HepG2 (cell line): ENCODE data around the gene GTF2A1.

Source experiments
- CEBPG ChIP-seq: IDR thresholded peaks from 2 replicates; pipeline ENCODE4 v1.6.1; 2016
- FOXK1 ChIP-seq: sonication (generic); formaldehyde crosslinking; IDR thresholded peaks from 2 replicates; pipeline ENCODE4 v1.4.0; 2020; ENCODE audit warnings: low read depth, missing genetic modification reagents, borderline replicate concordance
- HOXD1 ChIP-seq: sonication (generic); formaldehyde crosslinking; IDR thresholded peaks from 2 replicates; pipeline ENCODE4 v1.5.0; 2020; ENCODE audit warnings: missing genetic modification reagents
- KDM5A ChIP-seq: fragments of 200-600 bp; sonication (generic); IDR thresholded peaks from 2 replicates; pipeline ENCODE4 v1.7.0; 2018; ENCODE audit warnings: antibody characterized with exemption, mild to moderate bottlenecking, low read length, borderline replicate concordance
- NFE2L1 ChIP-seq: sonication (generic); formaldehyde crosslinking; IDR thresholded peaks from 2 replicates; pipeline ENCODE4 v1.4.0; 2020; ENCODE audit warnings: missing genetic modification reagents, mild to moderate bottlenecking, borderline replicate concordance
- NFKBIZ ChIP-seq: IDR thresholded peaks from 2 replicates; pipeline ENCODE4 v1.6.1; 2018; ENCODE audit warnings: missing genetic modification reagents, missing compliant biosample characterization
- POLR2A ChIP-seq, 2 experiments: IDR thresholded peaks; 2 replicates each; pipeline ENCODE4 v1.6.1; 2011; ENCODE audit warnings: low read depth in 2 of 2, low read length in 2 of 2, mild to moderate bottlenecking in 1 of 2, moderate library complexity in 1 of 2; ENCODE audit not compliant: insufficient read depth in 1 of 2
- RFX1 ChIP-seq: fragments of 450-650 bp; IDR thresholded peaks from 2 replicates; pipeline ENCODE4 v1.6.1; 2017
- SMAD3 ChIP-seq: sonication (generic); formaldehyde crosslinking; IDR thresholded peaks from 2 replicates; pipeline ENCODE4 v1.4.0; 2020; ENCODE audit warnings: missing genetic modification reagents
- SOX13 ChIP-seq, 3 experiments: fragments of 450-650 bp in 1 of 3; sonication (generic) in 1 of 3; formaldehyde crosslinking in 1 of 3; IDR thresholded peaks in 2 of 3; conservative IDR thresholded peaks in 1 of 3; 2 replicates each; pipeline versions ENCODE4 v1.5.0 to v1.6.1; 2016 to 2020; ENCODE audit warnings: antibody characterized with exemption in 1 of 3, mild to moderate bottlenecking in 1 of 3, missing compliant biosample characterization in 1 of 3, missing genetic modification reagents in 1 of 3, moderate library complexity in 1 of 3
- ZBTB20 ChIP-seq: sonication (generic); formaldehyde crosslinking; IDR thresholded peaks from 2 replicates; pipeline ENCODE4 v1.8.1; 2023; ENCODE audit warnings: missing genetic modification reagents, low read depth, mild to moderate bottlenecking, borderline replicate concordance
- ZNF136 ChIP-seq: sonication (generic); formaldehyde crosslinking; IDR thresholded peaks from 2 replicates; pipeline ENCODE4 v1.8.1; 2022; ENCODE audit warnings: low read depth, mild to moderate bottlenecking, moderate library complexity, missing genetic modification reagents
- ZNF549 ChIP-seq: sonication (generic); formaldehyde crosslinking; IDR thresholded peaks from 2 replicates; pipeline ENCODE4 v1.5.0; 2020; ENCODE audit warnings: missing genetic modification reagents
- ZNF766 ChIP-seq: sonication (generic); formaldehyde crosslinking; IDR thresholded peaks from 2 replicates; pipeline ENCODE4 v1.5.0; 2020; ENCODE audit warnings: missing genetic modification reagents, borderline replicate concordance

DNA sequence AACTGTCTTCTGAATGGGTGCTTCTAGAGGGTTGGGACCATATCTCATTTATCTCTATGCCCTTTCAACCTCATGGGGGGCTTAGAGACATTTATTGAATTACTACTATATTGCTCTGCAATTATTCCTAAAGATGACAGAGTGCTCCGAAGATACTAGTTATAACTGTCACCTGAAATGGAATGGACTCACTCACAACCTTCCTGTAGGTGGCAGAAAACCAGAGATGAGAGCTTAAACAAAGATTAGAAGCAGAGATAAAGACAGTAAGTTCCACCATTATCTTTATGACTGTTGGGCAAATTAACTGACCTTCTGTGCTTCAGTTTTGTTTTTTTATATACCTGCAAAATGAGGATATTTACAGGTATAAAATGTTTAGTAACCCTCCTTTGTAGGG, 31.5 kb upstream of the GTF2A1 start:
- TF ChIP-seq POLR2A (IDR thresholded peaks at IDR 0.05; ENCODE audit: insufficient read depth in 1 of 2, low read depth in 2 of 2, low read length in 2 of 2) (no peak), HOXD1 (CRISPR knock-in tag) (no peak), ZBTB20 (CRISPR knock-in tag) (no peak), RFX1 (no peak), SOX13 (IDR thresholded peaks at IDR 0.05) (no peak), SOX13 (CRISPR knock-in tag; conservative IDR thresholded peaks at IDR 0.05 in 1 of 2, IDR thresholded peaks at IDR 0.05 in 1 of 2) (no peak), CEBPG (CRISPR knock-in tag) (no peak), SMAD3 (CRISPR knock-in tag) (no peak), ZNF549 (CRISPR knock-in tag) (no peak), KDM5A (no peak), ZNF136 (CRISPR knock-in tag) (no peak), ZNF766 (CRISPR knock-in tag) (no peak), NFKBIZ (CRISPR knock-in tag) (no peak), NFE2L1 (no peak), FOXK1 (no peak)
